GM12872 (cell line): ENCODE measurements around the gene CCDC17.

Experiments used
- CTCF ChIP-seq: IDR thresholded peaks from 3 replicates; pipeline ENCODE4 v1.5.1; 2011; ENCODE audit warnings: low read depth, mild to moderate bottlenecking, low read length, moderate library complexity; ENCODE audit not compliant: insufficient read depth

Gene CCDC17

GRCh38 chr1:45608175-45609156 is 15.4 kb downstream of the CCDC17 start:
- TF ChIP-seq CTCF: no peak

- TF ChIP-seq CTCF: no peak
Measured at GRCh38 chr1:45607404-45608074, 16.3 kb downstream of the CCDC17 start.

GRCh38 chr1:45604239-45604638 is 19.6 kb downstream of the CCDC17 start:
- TF ChIP-seq CTCF: no peak

- no peak for TF ChIP-seq CTCF
Measured at GRCh38 chr1:45594412-45594811, 29.4 kb downstream of the CCDC17 start.

GRCh38 chr1:45589861-45590260 is 34.0 kb downstream of the CCDC17 start:
- TF ChIP-seq CTCF: no peak

- no peak for TF ChIP-seq CTCF
Measured at GRCh38 chr1:45586769-45587168, 37.1 kb downstream of the CCDC17 start.

GRCh38 chr1:45585496-45586075 is 38.3 kb downstream of the CCDC17 start:
- no peak for TF ChIP-seq CTCF
